ENCODE data around the gene CHTOP. TPM values are rescaled to one million over a fixed set of nuclear protein-coding genes. Genes with fewer than 3 reads are reported as not detected.
"Not testable (repeated sequence)": the region's sequence is repeated elsewhere in the genome, so short reads cannot be mapped to it uniquely, and the experiment has no call there.

CHTOP gene
- total and polyA plus RNA-seq, 8 donors: 27.9 to 87.4 (median 35.7) TPM

DNA sequence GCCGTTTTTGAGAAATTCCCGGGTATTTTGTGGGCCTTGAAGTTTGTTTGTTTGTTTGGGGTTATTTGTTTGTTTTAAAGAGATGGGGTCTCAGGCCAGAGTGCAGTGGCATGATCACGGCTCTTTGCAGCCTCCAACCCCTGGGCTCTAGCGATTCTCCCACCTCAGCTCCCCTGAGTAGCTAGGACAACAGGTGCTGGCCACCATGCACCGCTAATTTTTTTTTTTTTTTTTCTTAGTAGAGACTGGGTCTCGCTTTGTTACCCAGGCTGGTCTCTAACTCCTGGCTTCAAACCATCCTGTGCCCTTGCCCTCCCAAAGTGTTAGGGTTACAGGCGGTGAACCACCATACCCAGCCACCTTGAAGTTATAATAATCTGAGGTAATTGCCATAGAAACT, 2.0 kb downstream of the CHTOP start:
- 60 to 70% methylated on average over 7 of the region's 7 CpGs for WGBS, 2 donors
- no peaks in the 10 kb centered on the region for H3K9me3 ChIP-seq
- DNase-seq (peak in 2 of 6 donors; percentile 12 to 20), ATAC-seq (no peak), FAIRE-seq (no peak)
- peaks cover 12 to 42% (median 30%) of the 10 kb centered on the region in 3 donors for H3K4me1 ChIP-seq
- intact Hi-C loops (cut with DNase I): no loop called here
- peak overlapping the region in 3 of 4 donors; percentile 43 to 92 (median 75) for H3K4me3 ChIP-seq
- H3K27me3 ChIP-seq: no peaks in the 10 kb centered on the region
- TF ChIP-seq, protein P1, sequence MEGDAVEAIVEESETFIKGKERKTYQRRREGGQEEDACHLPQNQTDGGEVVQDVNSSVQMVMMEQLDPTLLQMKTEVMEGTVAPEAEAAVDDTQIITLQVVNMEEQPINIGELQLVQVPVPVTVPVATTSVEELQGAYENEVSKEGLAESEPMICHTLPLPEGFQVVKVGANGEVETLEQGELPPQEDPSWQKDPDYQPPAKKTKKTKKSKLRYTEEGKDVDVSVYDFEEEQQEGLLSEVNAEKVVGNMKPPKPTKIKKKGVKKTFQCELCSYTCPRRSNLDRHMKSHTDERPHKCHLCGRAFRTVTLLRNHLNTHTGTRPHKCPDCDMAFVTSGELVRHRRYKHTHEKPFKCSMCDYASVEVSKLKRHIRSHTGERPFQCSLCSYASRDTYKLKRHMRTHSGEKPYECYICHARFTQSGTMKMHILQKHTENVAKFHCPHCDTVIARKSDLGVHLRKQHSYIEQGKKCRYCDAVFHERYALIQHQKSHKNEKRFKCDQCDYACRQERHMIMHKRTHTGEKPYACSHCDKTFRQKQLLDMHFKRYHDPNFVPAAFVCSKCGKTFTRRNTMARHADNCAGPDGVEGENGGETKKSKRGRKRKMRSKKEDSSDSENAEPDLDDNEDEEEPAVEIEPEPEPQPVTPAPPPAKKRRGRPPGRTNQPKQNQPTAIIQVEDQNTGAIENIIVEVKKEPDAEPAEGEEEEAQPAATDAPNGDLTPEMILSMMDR (IDR thresholded peaks at IDR 0.05): no peak
- H3K27ac ChIP-seq: peak overlapping the region in 2 of 4 donors; percentile 100
- peaks cover 0 to 49% (median 34%) of the 10 kb centered on the region in 3 donors for H3K36me3 ChIP-seq

GRCh38 chr1:153636312-153636711, 2.4 kb downstream of the CHTOP start:
- H3K9me3 ChIP-seq: no peaks in the 10 kb centered on the region
- no peak for ATAC-seq
- H3K27me3 ChIP-seq: no peaks in the 10 kb centered on the region
- H3K27ac ChIP-seq: peak overlapping the region in 2 of 4 donors; percentile 57 to 100
- DNase-seq: peak in 1 of 6 donors; percentile 20
- H3K4me1 ChIP-seq: peaks cover 12 to 42% (median 30%) of the 10 kb centered on the region in 3 donors
- 90 to 94% methylated on average over 9 of the region's 9 CpGs for WGBS, 2 donors
- peak overlapping the region in 1 of 4 donors; percentile 6 for H3K4me3 ChIP-seq
- TF ChIP-seq, protein P1 (IDR thresholded peaks at IDR 0.05): no peak
- intact Hi-C loops (cut with DNase I): no loop called here
- no peak for FAIRE-seq
- peaks cover 0 to 53% (median 35%) of the 10 kb centered on the region in 3 donors for H3K36me3 ChIP-seq

GRCh38 chr1:153638261-153638660, 4.4 kb downstream of the CHTOP start:
- H3K9me3 ChIP-seq: no peaks in the 10 kb centered on the region
- peaks cover 10 to 73% (median 52%) of the 10 kb centered on the region in 3 donors for H3K36me3 ChIP-seq
- peak in 2 of 6 donors; percentile 17 to 31 for DNase-seq
- H3K27me3 ChIP-seq: no peaks in the 10 kb centered on the region
- ATAC-seq: no peak
- TF ChIP-seq, protein P1 (IDR thresholded peaks at IDR 0.05): no peak
- peak overlapping the region in 1 of 4 donors; percentile 2 for H3K4me3 ChIP-seq
- FAIRE-seq: no peak
- peaks cover 12 to 45% (median 30%) of the 10 kb centered on the region in 3 donors for H3K4me1 ChIP-seq
- intact Hi-C loops (cut with DNase I): no loop called here
- 7 to 19% methylated on average over 6 of the region's 6 CpGs for WGBS, 2 donors
- H3K27ac ChIP-seq: peak overlapping the region in 3 of 4 donors; percentile 17 to 57 (median 42)

GRCh38 chr1:153639280-153639679, 5.4 kb downstream of the CHTOP start:
- DNase-seq (peak in 1 of 6 donors; percentile 12), FAIRE-seq (no peak), ATAC-seq (no peak)
- Histone ChIP-seq H3K36me3 (peaks cover 13 to 77% (median 56%) of the 10 kb centered on the region in 3 donors), H3K9me3 (no peaks in the 10 kb centered on the region), H3K4me1 (peaks cover 12 to 53% (median 39%) of the 10 kb centered on the region in 3 donors), H3K4me3 (no peak overlapping the region), H3K27me3 (no peaks in the 10 kb centered on the region), H3K27ac (peak overlapping the region in 1 of 4 donors; percentile 0)
- TF ChIP-seq, protein P1 (IDR thresholded peaks at IDR 0.05): no peak
- intact Hi-C loops (cut with DNase I): no loop called here
- WGBS, 2 donors: 85 to 91% methylated on average over 3 of the region's 3 CpGs

DNA sequence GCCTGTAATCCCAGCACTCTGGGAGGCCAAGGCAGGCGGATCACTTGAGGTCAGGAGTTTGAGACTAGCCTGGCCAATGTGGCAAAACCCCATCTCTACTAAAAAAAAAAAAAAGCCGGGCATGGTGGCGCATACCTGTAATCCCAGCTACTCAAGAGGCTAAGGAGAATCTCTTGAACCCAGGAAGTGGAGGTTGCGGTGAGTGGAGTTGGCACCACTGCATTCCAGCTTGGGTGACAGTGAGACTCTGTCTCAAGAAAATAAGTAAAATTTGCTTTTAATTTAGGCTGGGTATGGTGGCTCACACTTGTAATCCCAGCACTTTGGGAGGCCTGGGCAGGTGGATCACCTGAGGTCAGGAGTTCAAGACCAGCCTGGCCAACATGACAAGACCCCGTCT, 6.3 kb downstream of the CHTOP start:
- H3K27me3 ChIP-seq; ATAC-seq; intact Hi-C loops (cut with DNase I); FAIRE-seq; H3K4me3 ChIP-seq; DNase-seq; H3K27ac ChIP-seq; H3K9me3 ChIP-seq: not testable (repeated sequence)
- H3K36me3 ChIP-seq: peaks cover 13 to 87% (median 63%) of the 10 kb centered on the region in 3 donors
- peaks cover 12 to 52% (median 39%) of the 10 kb centered on the region in 3 donors for H3K4me1 ChIP-seq
- WGBS, 2 donors: 97 to 100% methylated on average over 5 of the region's 5 CpGs
